ENCODE results near the gene CLSTN1. TPM values are rescaled to one million over a fixed set of nuclear protein-coding genes. Genes with fewer than 3 reads are reported as not detected.
A peak's percentile ranks its signal among the peaks of the same experiment; 100 is the strongest.

The CLSTN1 gene
- total and polyA plus RNA-seq, 2 of the 8 experiments (the other 6 are each of a cell fraction or from before 2014, with no cell fraction given), result 34.2 to 97.4 TPM

DNA sequence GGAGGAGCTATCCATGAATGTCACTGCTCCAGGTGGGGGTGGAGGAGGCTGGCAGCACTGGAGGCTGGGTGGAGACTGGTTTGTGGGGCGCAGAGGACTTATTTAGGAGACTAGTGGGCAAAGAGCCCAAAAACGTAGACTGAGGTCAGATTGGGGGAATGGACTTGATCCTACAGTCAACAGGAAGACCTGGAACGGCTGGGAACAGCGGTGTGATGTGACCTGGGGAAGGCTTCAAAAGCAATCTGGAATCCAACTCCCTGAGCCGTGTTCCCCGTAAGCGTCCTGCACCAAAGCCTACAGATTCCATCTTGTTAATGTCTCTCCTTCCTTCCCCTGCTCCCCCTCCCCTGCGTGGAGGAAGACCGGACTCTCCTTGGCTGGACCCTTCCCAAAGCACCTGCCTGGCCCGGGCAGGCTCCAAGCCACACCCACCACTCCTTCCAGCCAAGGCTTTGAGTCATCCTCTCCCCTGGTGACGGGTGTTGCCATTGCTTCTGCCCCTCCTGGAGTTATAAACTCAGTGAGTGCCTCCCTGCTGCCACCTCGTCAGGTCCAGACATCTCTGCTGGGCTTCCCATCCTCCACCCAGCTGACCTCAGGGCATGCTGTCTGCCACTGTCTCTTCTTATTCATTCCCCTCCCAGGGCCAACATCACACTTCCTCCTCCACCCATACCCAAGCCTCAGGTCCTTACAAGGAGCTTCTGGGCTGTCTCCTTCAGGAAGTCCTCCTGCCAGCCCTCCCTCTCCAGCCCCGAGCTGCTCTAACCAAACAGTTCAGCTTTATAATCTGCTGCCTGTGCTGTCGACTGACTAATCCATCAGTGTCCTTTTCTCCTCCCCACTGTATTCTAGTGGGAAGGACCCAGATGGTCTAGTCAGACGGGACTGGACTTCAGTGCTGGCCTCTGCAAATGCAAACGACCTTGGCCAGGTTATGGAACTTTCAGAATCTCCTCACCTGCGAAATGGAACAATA lies 1.6 kb upstream of the CLSTN1 start:
- H3K9ac ChIP-seq (replicated peaks in 1 of 4; ENCODE audit: extremely low read depth in 1 of 4, low read depth in 3 of 4, low read length in 3 of 4), result no peak overlapping the region
- no peak overlapping the region; the same call in 1 of the 2 replicates for H4K8ac ChIP-seq (ENCODE audit: extremely low read depth, insufficient read depth, low read length)
- 41% methylated on average over 14 of the region's 17 CpGs; no CpG with 5 or more reads in 1 of the 2 experiments for WGBS, 2 experiments (ENCODE audit: extremely low coverage in 1 of 2, insufficient coverage in 1 of 2, insufficient read length in 1 of 2, insufficient replicate concordance in 2 of 2, low coverage in 1 of 2, low lambda C conversion rate in 2 of 2, missing lambda C conversion rate in 1 of 2)
- no peak overlapping the region for H4K5ac ChIP-seq (ENCODE audit: insufficient read length, low read depth, low read length)
- no peak overlapping the region for H3K23ac ChIP-seq (ENCODE audit: insufficient read length)
- H2AFZ ChIP-seq (ENCODE audit: low read length), result peak overlapping the region; percentile 60; the same call in 1 of the 2 replicates
- ChIA-PET CTCF (ENCODE audit: partially characterized antibody) (interaction anchor here (1.1 to 7.5 kb wide), 8 partner anchors 10 to 101 kb away, joined by 3 to 66 read pairs (median 18); no protein-coding TSS in a partner anchor), POLR2A (ENCODE audit: partially characterized antibody) (interaction anchor here (0.5 to 1.3 kb wide), 3 partner anchors 10 to 29 kb away, joined by 3 to 4 read pairs (median 3); no protein-coding TSS in a partner anchor)
- H3K79me1 ChIP-seq (ENCODE audit: low read depth, low read length), result no peaks in the 10 kb centered on the region; the same call in none of the 2 replicates
- no peak overlapping the region for H2BK5ac ChIP-seq (ENCODE audit: low read depth, low read length)
- no peak overlapping the region for H3K27ac ChIP-seq (ENCODE audit: low read depth, low read length)
- peaks cover 0 to 15% (median 14%) of the 10 kb centered on the region in 4 experiments; a peak in 6 of 7 replicates for H3K27me3 ChIP-seq (replicated peaks in 1 of 4; ENCODE audit: control insufficient read depth in 3 of 4, extremely low read depth in 1 of 4, insufficient read depth in 3 of 4, low read length in 3 of 4)
- H3K4ac ChIP-seq (replicated peaks; ENCODE audit: insufficient read length, low read depth, low read length), result no peak overlapping the region
- H3K23me2 ChIP-seq (ENCODE audit: low read depth, low read length), result peaks cover 17% of the 10 kb centered on the region
- H3K36me3 ChIP-seq (ENCODE audit: control insufficient read depth in 2 of 4, insufficient read depth in 4 of 4, low read length in 3 of 4), result no peaks in the 10 kb centered on the region
- peak overlapping the region in 2 of 4 experiments; percentile 68 to 86; a peak in 5 of 8 replicates for H3K4me3 ChIP-seq (ENCODE audit: extremely low read depth in 1 of 4, insufficient read depth in 2 of 4, low read depth in 3 of 4, low read length in 4 of 4)
- H3K9me3 ChIP-seq (ENCODE audit: insufficient read depth in 2 of 2, low read depth in 1 of 2, low read length in 1 of 2), result no peaks in the 10 kb centered on the region
- H3K4me2 ChIP-seq (ENCODE audit: insufficient read depth in 1 of 2, low read depth in 2 of 2, low read length in 2 of 2), result peak overlapping the region; percentile 89 to 91
- H3K14ac ChIP-seq (ENCODE audit: insufficient read length), result no peak overlapping the region
- 0 out of 2 replicates have a peak overlapping the region, but pooled peaks have one; percentile 16 for H3K18ac ChIP-seq (ENCODE audit: extremely low read depth, low read length)
- H2BK15ac ChIP-seq (ENCODE audit: low read length), result peak overlapping the region; percentile 31; the same call in 1 of the 2 replicates
- H4K91ac ChIP-seq (replicated peaks; ENCODE audit: insufficient read length, low read length), result no peak overlapping the region
- H4K20me1 ChIP-seq (replicated peaks in 1 of 2; ENCODE audit: control insufficient read depth in 1 of 2, insufficient read depth in 2 of 2, low read length in 2 of 2), result peaks cover 0 to 5% of the 10 kb centered on the region in 2 experiments
- peak overlapping the region; percentile 23; the same call in 1 of the 2 replicates for H2BK20ac ChIP-seq (ENCODE audit: low read length)
- H2BK120ac ChIP-seq (replicated peaks; ENCODE audit: low read depth, low read length), result no peak overlapping the region
- no peak overlapping the region for H2BK12ac ChIP-seq (ENCODE audit: low read depth, low read length)
- no peak overlapping the region for H2AK5ac ChIP-seq (ENCODE audit: low read depth, low read length)
- peaks cover 3 to 29% of the 10 kb centered on the region in 2 experiments for H3K79me2 ChIP-seq (ENCODE audit: control insufficient read depth in 1 of 2, insufficient read depth in 2 of 2, low read length in 2 of 2)
- peak; percentile 59 to 67 for DNase-seq (ENCODE audit: low read depth in 1 of 2, low spot score in 2 of 2)
- H3K4me1 ChIP-seq (replicated peaks in 1 of 4; ENCODE audit: control insufficient read depth in 3 of 4, insufficient read depth in 4 of 4, low read length in 3 of 4), result peaks cover 4 to 18% (median 12%) of the 10 kb centered on the region in 4 experiments
- no peak for FAIRE-seq
- H3K56ac ChIP-seq (replicated peaks; ENCODE audit: insufficient read length, low read depth, low read length), result no peak overlapping the region
- TF ChIP-seq NANOG (IDR thresholded peaks at IDR 0.05; ENCODE audit: insufficient read depth, low read depth, low read length, poor library complexity, severe bottlenecking) (no peak), GTF2F1 (IDR thresholded peaks at IDR 0.05; ENCODE audit: borderline replicate concordance, low read depth, low read length) (no peak), TAF1 (IDR thresholded peaks at IDR 0.05; ENCODE audit: low read depth, low read length) (no peak), BRCA1 (IDR thresholded peaks at IDR 0.05; ENCODE audit: low read depth, low read length) (no peak), TEAD4 (IDR thresholded peaks at IDR 0.05; ENCODE audit: low read depth, low read length) (no peak), SRF (IDR thresholded peaks at IDR 0.05; ENCODE audit: low read depth, low read length) (no peak), YY1 (IDR thresholded peaks at IDR 0.05; ENCODE audit: low read depth, low read length) (no peak), FOSL1 (IDR thresholded peaks at IDR 0.05; ENCODE audit: insufficient read depth, low read depth, low read length) (no peak)
- TF ChIP-seq, protein P1, sequence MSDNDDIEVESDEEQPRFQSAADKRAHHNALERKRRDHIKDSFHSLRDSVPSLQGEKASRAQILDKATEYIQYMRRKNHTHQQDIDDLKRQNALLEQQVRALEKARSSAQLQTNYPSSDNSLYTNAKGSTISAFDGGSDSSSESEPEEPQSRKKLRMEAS (IDR thresholded peaks at IDR 0.05), result peak; percentile 7; the same call in 1 of the 2 replicates

All from H1 (cell line).